ENCODE results near the gene CFTR. TPM values are rescaled to one million over a fixed set of nuclear protein-coding genes. Genes with fewer than 3 reads are reported as not detected.

CFTR gene
- total RNA-seq, 2 experiments from 2014 or later = not detected

DNA sequence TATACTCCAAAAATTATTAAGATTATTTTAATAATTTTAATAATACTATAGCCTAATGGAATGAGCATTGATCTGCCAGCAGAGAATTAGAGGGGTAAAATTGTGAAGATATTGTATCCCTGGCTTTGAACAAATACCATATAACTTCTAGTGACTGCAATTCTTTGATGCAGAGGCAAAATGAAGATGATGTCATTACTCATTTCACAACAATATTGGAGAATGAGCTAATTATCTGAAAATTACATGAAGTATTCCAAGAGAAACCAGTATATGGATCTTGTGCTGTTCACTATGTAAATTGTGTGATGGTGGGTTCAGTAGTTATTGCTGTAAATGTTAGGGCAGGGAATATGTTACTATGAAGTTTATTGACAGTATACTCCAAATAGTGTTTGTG is 80.2 kb downstream of the CFTR start:
- intact Hi-C loops (cut with micrococcal nuclease) = no loop called here
- Mint-ChIP-seq H3K9me3 (no peaks in the 10 kb centered on the region), H3K36me3 (ENCODE audit: low read depth) (no peaks in the 10 kb centered on the region), H3K4me1 (ENCODE audit: low read depth) (no peaks in the 10 kb centered on the region), H3K27me3 (no peaks in the 10 kb centered on the region), H3K27ac (no peak overlapping the region), H3K4me3 (no peak overlapping the region)
- TF ChIP-seq, protein P1, sequence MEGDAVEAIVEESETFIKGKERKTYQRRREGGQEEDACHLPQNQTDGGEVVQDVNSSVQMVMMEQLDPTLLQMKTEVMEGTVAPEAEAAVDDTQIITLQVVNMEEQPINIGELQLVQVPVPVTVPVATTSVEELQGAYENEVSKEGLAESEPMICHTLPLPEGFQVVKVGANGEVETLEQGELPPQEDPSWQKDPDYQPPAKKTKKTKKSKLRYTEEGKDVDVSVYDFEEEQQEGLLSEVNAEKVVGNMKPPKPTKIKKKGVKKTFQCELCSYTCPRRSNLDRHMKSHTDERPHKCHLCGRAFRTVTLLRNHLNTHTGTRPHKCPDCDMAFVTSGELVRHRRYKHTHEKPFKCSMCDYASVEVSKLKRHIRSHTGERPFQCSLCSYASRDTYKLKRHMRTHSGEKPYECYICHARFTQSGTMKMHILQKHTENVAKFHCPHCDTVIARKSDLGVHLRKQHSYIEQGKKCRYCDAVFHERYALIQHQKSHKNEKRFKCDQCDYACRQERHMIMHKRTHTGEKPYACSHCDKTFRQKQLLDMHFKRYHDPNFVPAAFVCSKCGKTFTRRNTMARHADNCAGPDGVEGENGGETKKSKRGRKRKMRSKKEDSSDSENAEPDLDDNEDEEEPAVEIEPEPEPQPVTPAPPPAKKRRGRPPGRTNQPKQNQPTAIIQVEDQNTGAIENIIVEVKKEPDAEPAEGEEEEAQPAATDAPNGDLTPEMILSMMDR (IDR thresholded peaks at IDR 0.05) = no peak
- DNase-seq = no peak
- ATAC-seq = no peak
- POLR2A ChIA-PET = no interaction called here
- CTCF ChIA-PET = no interaction called here

- intact Hi-C loops (cut with micrococcal nuclease) = no loop called here
- Mint-ChIP-seq H3K27me3 (no peaks in the 10 kb centered on the region), H3K4me3 (no peak overlapping the region), H3K4me1 (ENCODE audit: low read depth) (no peaks in the 10 kb centered on the region), H3K36me3 (ENCODE audit: low read depth) (no peaks in the 10 kb centered on the region), H3K9me3 (no peaks in the 10 kb centered on the region), H3K27ac (no peak overlapping the region)
- ChIA-PET CTCF (no interaction called here), POLR2A (no interaction called here)
- TF ChIP-seq, protein P1 (IDR thresholded peaks at IDR 0.05) = no peak
- ATAC-seq (no peak), DNase-seq (no peak)
Measured at GRCh38 chr7:117562759-117563158, 82.9 kb downstream of the CFTR start.

- no peaks in the 10 kb centered on the region for H3K9me3 Mint-ChIP-seq
Measured at GRCh38 chr7:117564080-117564479, 84.3 kb downstream of the CFTR start.

GRCh38 chr7:117564627-117565026 is 84.8 kb downstream of the CFTR start:
- ChIA-PET POLR2A (no interaction called here), CTCF (interaction anchor here (1.0 kb wide), 1 partner anchor 30 kb away, joined by 3 read pairs; no protein-coding TSS in a partner anchor)
- no peak for ATAC-seq
- no peak for DNase-seq
- TF ChIP-seq, protein P1 (IDR thresholded peaks at IDR 0.05) = no peak
- intact Hi-C loops (cut with micrococcal nuclease) = no loop called here
- H3K4me3 Mint-ChIP-seq = no peak overlapping the region
- H3K27me3 Mint-ChIP-seq = no peaks in the 10 kb centered on the region
- no peaks in the 10 kb centered on the region for H3K9me3 Mint-ChIP-seq
- H3K4me1 Mint-ChIP-seq (ENCODE audit: low read depth) = no peaks in the 10 kb centered on the region
- no peak overlapping the region for H3K27ac Mint-ChIP-seq
- no peaks in the 10 kb centered on the region for H3K36me3 Mint-ChIP-seq (ENCODE audit: low read depth)

More at GRCh38 chr7:117564080-117564479, 84.3 kb downstream of the CFTR start:
- ChIA-PET POLR2A (no interaction called here), CTCF (no interaction called here)
- no peak overlapping the region for H3K4me3 Mint-ChIP-seq
- DNase-seq = no peak
- ATAC-seq = no peak
- no peaks in the 10 kb centered on the region for H3K36me3 Mint-ChIP-seq (ENCODE audit: low read depth)
- H3K27me3 Mint-ChIP-seq = no peaks in the 10 kb centered on the region
- H3K27ac Mint-ChIP-seq = no peak overlapping the region
- no peaks in the 10 kb centered on the region for H3K4me1 Mint-ChIP-seq (ENCODE audit: low read depth)
- TF ChIP-seq, protein P1 (IDR thresholded peaks at IDR 0.05) = no peak
- intact Hi-C loops (cut with micrococcal nuclease) = no loop called here

DNA sequence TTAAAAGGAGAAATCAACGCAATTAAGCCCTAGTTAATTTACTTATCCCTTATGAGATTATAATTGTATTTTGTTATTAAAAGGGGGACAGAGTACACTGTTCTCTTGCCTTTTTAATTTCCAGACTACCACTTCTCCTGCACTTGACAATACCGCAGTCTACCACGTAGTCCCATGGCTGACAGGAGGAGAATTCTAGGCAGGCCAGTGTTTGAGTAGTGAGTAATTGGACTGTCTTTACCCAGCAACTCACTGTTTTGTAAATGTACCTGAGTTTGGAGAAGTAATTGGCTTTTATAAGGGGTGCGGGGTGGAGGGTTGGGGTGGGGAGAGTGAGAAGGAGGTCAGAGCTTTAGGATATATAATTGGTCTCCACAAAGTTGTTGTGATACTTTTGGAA is 85.4 kb downstream of the CFTR start:
- intact Hi-C loops (cut with micrococcal nuclease) = no loop called here
- Mint-ChIP-seq H3K9me3 (no peaks in the 10 kb centered on the region), H3K4me1 (ENCODE audit: low read depth) (no peaks in the 10 kb centered on the region), H3K27ac (no peak overlapping the region), H3K36me3 (ENCODE audit: low read depth) (no peaks in the 10 kb centered on the region), H3K27me3 (no peaks in the 10 kb centered on the region), H3K4me3 (no peak overlapping the region)
- CTCF ChIA-PET = interaction anchor here (1.0 kb wide), 1 partner anchor 30 kb away, joined by 3 read pairs; no protein-coding TSS in a partner anchor
- DNase-seq = no peak
- no peak for ATAC-seq
- TF ChIP-seq, protein P1 (IDR thresholded peaks at IDR 0.05) = no peak
- POLR2A ChIA-PET = no interaction called here

Data from activated CD8-positive, alpha-beta T cell treated with anti-CD3 and anti-CD28 coated beads for 36 hours (primary cell).